Panc1 (cell line): ENCODE results near the gene FBLN1.

ENCODE experiments used
- POLR2AphosphoS5 ChIP-seq: IDR thresholded peaks from 2 replicates; pipeline ENCODE4 v1.6.1; 2012; ENCODE audit warnings: mild to moderate bottlenecking, low read depth, low read length, moderate library complexity
- TCF7L2 ChIP-seq: IDR thresholded peaks from 2 replicates; pipeline ENCODE4 v1.6.1; 2011; ENCODE audit warnings: mild to moderate bottlenecking, low read depth, low read length, inconsistent platforms
- TF ChIP-seq, protein P1 (sequence below): fragments of 450-650 bp; IDR thresholded peaks from 2 replicates; pipeline ENCODE4 v1.5.1; 2017; ENCODE audit warnings: mild to moderate bottlenecking
- TF ChIP-seq, protein P2 (sequence below), 2 experiments: IDR thresholded peaks; 2 replicates each; pipeline ENCODE4 v1.6.1; 2011 to 2012; ENCODE audit warnings: low read depth in 2 of 2, control low read depth in 1 of 2, low read length in 1 of 2, mild to moderate bottlenecking in 1 of 2, moderate library complexity in 1 of 2; ENCODE audit not compliant: insufficient read depth in 1 of 2

DNA sequence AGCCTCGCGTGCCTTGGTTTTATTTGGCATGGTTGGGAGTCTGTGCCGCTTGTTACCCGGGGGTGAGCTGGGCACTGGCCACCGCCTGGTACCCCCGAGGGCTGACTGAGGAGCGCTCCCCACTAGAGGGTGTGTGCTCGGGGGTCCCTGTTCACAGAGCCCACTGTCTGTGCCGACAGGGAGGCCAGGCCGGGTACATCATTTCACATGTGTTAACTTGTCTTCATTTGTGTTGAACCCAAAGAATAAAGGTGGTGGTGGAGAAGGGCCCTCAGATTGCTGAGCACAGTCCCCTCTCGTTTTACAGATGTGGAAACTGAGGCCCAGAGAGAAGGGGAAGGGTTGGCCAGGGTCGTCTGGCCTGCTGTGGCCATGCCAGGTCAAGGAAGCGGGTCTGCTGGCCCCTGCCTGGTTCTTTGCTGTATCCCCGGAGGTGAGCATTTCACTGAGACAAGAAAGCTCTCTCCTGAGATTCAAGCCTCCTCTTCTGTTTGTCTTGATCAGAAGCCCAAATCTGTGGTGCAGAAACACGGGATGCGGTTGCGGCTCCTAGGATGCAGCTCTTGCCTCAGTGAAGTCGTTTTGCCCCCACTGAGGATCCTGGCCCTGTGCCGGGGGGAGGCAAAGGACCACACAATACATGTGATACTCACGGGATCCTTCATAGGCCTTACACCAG, 60.8 kb downstream of the FBLN1 start:
- TF ChIP-seq, protein P1, sequence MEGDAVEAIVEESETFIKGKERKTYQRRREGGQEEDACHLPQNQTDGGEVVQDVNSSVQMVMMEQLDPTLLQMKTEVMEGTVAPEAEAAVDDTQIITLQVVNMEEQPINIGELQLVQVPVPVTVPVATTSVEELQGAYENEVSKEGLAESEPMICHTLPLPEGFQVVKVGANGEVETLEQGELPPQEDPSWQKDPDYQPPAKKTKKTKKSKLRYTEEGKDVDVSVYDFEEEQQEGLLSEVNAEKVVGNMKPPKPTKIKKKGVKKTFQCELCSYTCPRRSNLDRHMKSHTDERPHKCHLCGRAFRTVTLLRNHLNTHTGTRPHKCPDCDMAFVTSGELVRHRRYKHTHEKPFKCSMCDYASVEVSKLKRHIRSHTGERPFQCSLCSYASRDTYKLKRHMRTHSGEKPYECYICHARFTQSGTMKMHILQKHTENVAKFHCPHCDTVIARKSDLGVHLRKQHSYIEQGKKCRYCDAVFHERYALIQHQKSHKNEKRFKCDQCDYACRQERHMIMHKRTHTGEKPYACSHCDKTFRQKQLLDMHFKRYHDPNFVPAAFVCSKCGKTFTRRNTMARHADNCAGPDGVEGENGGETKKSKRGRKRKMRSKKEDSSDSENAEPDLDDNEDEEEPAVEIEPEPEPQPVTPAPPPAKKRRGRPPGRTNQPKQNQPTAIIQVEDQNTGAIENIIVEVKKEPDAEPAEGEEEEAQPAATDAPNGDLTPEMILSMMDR: no peak
- TF ChIP-seq POLR2AphosphoS5: no peak
- TF ChIP-seq, protein P2, sequence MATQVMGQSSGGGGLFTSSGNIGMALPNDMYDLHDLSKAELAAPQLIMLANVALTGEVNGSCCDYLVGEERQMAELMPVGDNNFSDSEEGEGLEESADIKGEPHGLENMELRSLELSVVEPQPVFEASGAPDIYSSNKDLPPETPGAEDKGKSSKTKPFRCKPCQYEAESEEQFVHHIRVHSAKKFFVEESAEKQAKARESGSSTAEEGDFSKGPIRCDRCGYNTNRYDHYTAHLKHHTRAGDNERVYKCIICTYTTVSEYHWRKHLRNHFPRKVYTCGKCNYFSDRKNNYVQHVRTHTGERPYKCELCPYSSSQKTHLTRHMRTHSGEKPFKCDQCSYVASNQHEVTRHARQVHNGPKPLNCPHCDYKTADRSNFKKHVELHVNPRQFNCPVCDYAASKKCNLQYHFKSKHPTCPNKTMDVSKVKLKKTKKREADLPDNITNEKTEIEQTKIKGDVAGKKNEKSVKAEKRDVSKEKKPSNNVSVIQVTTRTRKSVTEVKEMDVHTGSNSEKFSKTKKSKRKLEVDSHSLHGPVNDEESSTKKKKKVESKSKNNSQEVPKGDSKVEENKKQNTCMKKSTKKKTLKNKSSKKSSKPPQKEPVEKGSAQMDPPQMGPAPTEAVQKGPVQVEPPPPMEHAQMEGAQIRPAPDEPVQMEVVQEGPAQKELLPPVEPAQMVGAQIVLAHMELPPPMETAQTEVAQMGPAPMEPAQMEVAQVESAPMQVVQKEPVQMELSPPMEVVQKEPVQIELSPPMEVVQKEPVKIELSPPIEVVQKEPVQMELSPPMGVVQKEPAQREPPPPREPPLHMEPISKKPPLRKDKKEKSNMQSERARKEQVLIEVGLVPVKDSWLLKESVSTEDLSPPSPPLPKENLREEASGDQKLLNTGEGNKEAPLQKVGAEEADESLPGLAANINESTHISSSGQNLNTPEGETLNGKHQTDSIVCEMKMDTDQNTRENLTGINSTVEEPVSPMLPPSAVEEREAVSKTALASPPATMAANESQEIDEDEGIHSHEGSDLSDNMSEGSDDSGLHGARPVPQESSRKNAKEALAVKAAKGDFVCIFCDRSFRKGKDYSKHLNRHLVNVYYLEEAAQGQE (IDR thresholded peaks at IDR 0.05; ENCODE audit: insufficient read depth in 1 of 2, low read depth in 2 of 2, low read length in 1 of 2): no peak
- no peak for TF ChIP-seq TCF7L2
